Measurements from ENCODE around the gene RAB35. TPM values are rescaled to one million over a fixed set of nuclear protein-coding genes. Genes with fewer than 3 reads are reported as not detected.

Gene RAB35
- total and polyA plus RNA-seq, 9 of the 15 experiments (the other 6 are each of a cell fraction or from before 2014, with no cell fraction given): 0.65 to 76.3 (median 38.9) TPM

GRCh38 chr12:120116792-120117651, 469 bp upstream of the RAB35 start (continued):
- TF ChIP-seq CUX1 (CRISPR knock-in tag; IDR thresholded peaks at IDR 0.05) (no peak), TEAD1 (CRISPR knock-in tag; IDR thresholded peaks at IDR 0.05) (no peak), ZBTB11 (CRISPR knock-in tag; IDR thresholded peaks at IDR 0.05) (peak in 1 of 3 experiments; percentile 63; a peak in 1 of 6 replicates), CBX1 (IDR thresholded peaks at IDR 0.05; ENCODE audit: low read depth) (peak; percentile 53; the same call in 1 of the 2 replicates), CREB1 (IDR thresholded peaks at IDR 0.05) (peak; percentile 40), CREB1 (CRISPR knock-in tag; IDR thresholded peaks at IDR 0.05) (peak; percentile 70; the same call in 1 of the 2 replicates), VEZF1 (CRISPR knock-in tag; IDR thresholded peaks at IDR 0.05) (peak; percentile 96), THAP12 (CRISPR knock-in tag; IDR thresholded peaks at IDR 0.05) (peak; percentile 87), SIN3B (IDR thresholded peaks at IDR 0.05; ENCODE audit: low read depth) (peak; percentile 47; the same call in 1 of the 2 replicates), E2F3 (CRISPR knock-in tag; IDR thresholded peaks at IDR 0.05) (peak; percentile 83)
